Measurements from ENCODE around the gene IER5.

Gene IER5

GRCh38 chr1:181126289-181126688 is 37.8 kb downstream of the IER5 start:
- Histone ChIP-seq H3K27ac (ENCODE audit: extremely low read depth, low read depth, low read length) (no peak overlapping the region), H3K9me3 (ENCODE audit: control insufficient read depth, insufficient read depth, low read depth, low read length) (no peaks in the 10 kb centered on the region), H3K4me3 (ENCODE audit: low read depth, low read length) (no peak overlapping the region), H3K36me3 (ENCODE audit: control insufficient read depth in 2 of 2, insufficient read depth in 1 of 2, low read length in 2 of 2) (no peaks in the 10 kb centered on the region), H3K4me1 (ENCODE audit: control insufficient read depth, insufficient read depth, low read length) (peaks cover 3% of the 10 kb centered on the region; the same call in 1 of the 2 replicates)
- CTCF ChIA-PET: interaction anchor here (2.1 kb wide), 1 partner anchor 16 kb away, joined by 11 read pairs; no protein-coding TSS in a partner anchor
- POLR2A ChIA-PET: interaction anchor here (1.2 to 4.2 kb wide), 4 partner anchors 21 to 36 kb away, joined by 6 to 39 read pairs (median 22); partner anchors contain the start of gene IER5
- no peak for TF ChIP-seq ZNF510 (tag by site-specific recombination; IDR thresholded peaks at IDR 0.05; ENCODE audit: insufficient replicate concordance)
- peak; percentile 62 for TF ChIP-seq PRDM10 (tag by site-specific recombination; IDR thresholded peaks at IDR 0.05)

GRCh38 chr1:181126871-181127587 is 38.5 kb downstream of the IER5 start:
- no peak overlapping the region for H3K27ac ChIP-seq (ENCODE audit: extremely low read depth, low read depth, low read length)
- POLR2A ChIA-PET: interaction anchor here (0.7 to 4.2 kb wide), 10 partner anchors 9 to 40 kb away, joined by 3 to 39 read pairs (median 9); partner anchors contain the start of gene IER5
- H3K4me3 ChIP-seq (ENCODE audit: low read depth, low read length): no peak overlapping the region
- H3K36me3 ChIP-seq (ENCODE audit: control insufficient read depth in 2 of 2, insufficient read depth in 1 of 2, low read length in 2 of 2): no peaks in the 10 kb centered on the region
- H3K9me3 ChIP-seq (ENCODE audit: control insufficient read depth, insufficient read depth, low read depth, low read length): no peaks in the 10 kb centered on the region
- CTCF ChIA-PET: interaction anchor here (1.3 to 2.1 kb wide), 2 partner anchors 15 to 25 kb away, joined by 3 to 11 read pairs; no protein-coding TSS in a partner anchor
- H3K4me1 ChIP-seq (ENCODE audit: control insufficient read depth, insufficient read depth, low read length): peaks cover 3% of the 10 kb centered on the region; the same call in 1 of the 2 replicates
- TF ChIP-seq SP7 (tag by site-specific recombination; IDR thresholded peaks at IDR 0.05) (peak; percentile 82), ZNF473 (tag by site-specific recombination; IDR thresholded peaks at IDR 0.05) (peak; percentile 91), IKZF3 (tag by site-specific recombination; IDR thresholded peaks at IDR 0.05) (peak; percentile 90), RBAK (tag by site-specific recombination; IDR thresholded peaks at IDR 0.05) (no peak), ZBTB26 (tag by site-specific recombination; optimal IDR thresholded peaks at IDR 0.05) (no peak), ZNF146 (tag by site-specific recombination; IDR thresholded peaks at IDR 0.05) (no peak), ZNF211 (tag by site-specific recombination; IDR thresholded peaks at IDR 0.05; ENCODE audit: low read depth) (no peak), TRIM28 (IDR thresholded peaks at IDR 0.05; ENCODE audit: borderline replicate concordance, low read length) (no peak), ZNF292 (tag by site-specific recombination; IDR thresholded peaks at IDR 0.05; ENCODE audit: borderline replicate concordance, low read depth) (no peak), ZNF654 (tag by site-specific recombination; IDR thresholded peaks at IDR 0.05; ENCODE audit: low read depth) (no peak), ZNF23 (tag by site-specific recombination; IDR thresholded peaks at IDR 0.05; ENCODE audit: borderline replicate concordance) (no peak), ZNF561 (tag by site-specific recombination; IDR thresholded peaks at IDR 0.05; ENCODE audit: borderline replicate concordance) (peak; percentile 100), ZNF510 (tag by site-specific recombination; IDR thresholded peaks at IDR 0.05; ENCODE audit: insufficient replicate concordance) (no peak), GLIS2 (tag by site-specific recombination; IDR thresholded peaks at IDR 0.05) (no peak), ZNF707 (tag by site-specific recombination; IDR thresholded peaks at IDR 0.05) (no peak), ZBTB7A (tag by site-specific recombination; IDR thresholded peaks at IDR 0.05; ENCODE audit: low read depth) (no peak), KLF8 (tag by site-specific recombination; IDR thresholded peaks at IDR 0.05) (peak; percentile 71; the same call in 1 of the 2 replicates), ZNF248 (tag by site-specific recombination; IDR thresholded peaks at IDR 0.05) (no peak; the same call in 1 of the 2 replicates), ZNF354C (tag by site-specific recombination; IDR thresholded peaks at IDR 0.05; ENCODE audit: borderline replicate concordance, low read depth) (no peak), AEBP2 (tag by site-specific recombination; IDR thresholded peaks at IDR 0.05; ENCODE audit: borderline replicate concordance) (no peak), ZNF600 (tag by site-specific recombination; IDR thresholded peaks at IDR 0.05) (peak; percentile 77), ZNF837 (tag by site-specific recombination; IDR thresholded peaks at IDR 0.05) (no peak), ZNF366 (tag by site-specific recombination; conservative IDR thresholded peaks at IDR 0.05) (peak; percentile 72), SETDB1 (IDR thresholded peaks at IDR 0.05; ENCODE audit: insufficient read length, low read length) (no peak), ZBTB44 (tag by site-specific recombination; IDR thresholded peaks at IDR 0.05) (peak; percentile 97)

Data from HEK293 (cell line).